Choroid plexus epithelial cell (primary cell): ENCODE data around the gene HDHD3.

Experiments used
- DNase-seq: peaks from one replicate; pipeline ENCODE4 v3.0.0-alpha.2; 2010; ENCODE audit warnings: low read depth
- H3K4me3 ChIP-seq: 2 replicates; pipeline ENCODE4 v1.5.1; 2011; ENCODE audit warnings: low read depth, mild to moderate bottlenecking, control low read depth, low read length, moderate library complexity
- TF ChIP-seq, protein P1 (sequence below): conservative IDR thresholded peaks from 2 replicates; pipeline ENCODE4 v1.5.1; 2011; ENCODE audit warnings: low read depth, mild to moderate bottlenecking, control low read depth, inconsistent platforms, low read length, moderate library complexity

HDHD3 gene

GRCh38 chr9:113375057-113376023, 1.4 kb downstream of the HDHD3 start:
- no peak overlapping the region for H3K4me3 ChIP-seq
- no peak for DNase-seq
- TF ChIP-seq, protein P1, sequence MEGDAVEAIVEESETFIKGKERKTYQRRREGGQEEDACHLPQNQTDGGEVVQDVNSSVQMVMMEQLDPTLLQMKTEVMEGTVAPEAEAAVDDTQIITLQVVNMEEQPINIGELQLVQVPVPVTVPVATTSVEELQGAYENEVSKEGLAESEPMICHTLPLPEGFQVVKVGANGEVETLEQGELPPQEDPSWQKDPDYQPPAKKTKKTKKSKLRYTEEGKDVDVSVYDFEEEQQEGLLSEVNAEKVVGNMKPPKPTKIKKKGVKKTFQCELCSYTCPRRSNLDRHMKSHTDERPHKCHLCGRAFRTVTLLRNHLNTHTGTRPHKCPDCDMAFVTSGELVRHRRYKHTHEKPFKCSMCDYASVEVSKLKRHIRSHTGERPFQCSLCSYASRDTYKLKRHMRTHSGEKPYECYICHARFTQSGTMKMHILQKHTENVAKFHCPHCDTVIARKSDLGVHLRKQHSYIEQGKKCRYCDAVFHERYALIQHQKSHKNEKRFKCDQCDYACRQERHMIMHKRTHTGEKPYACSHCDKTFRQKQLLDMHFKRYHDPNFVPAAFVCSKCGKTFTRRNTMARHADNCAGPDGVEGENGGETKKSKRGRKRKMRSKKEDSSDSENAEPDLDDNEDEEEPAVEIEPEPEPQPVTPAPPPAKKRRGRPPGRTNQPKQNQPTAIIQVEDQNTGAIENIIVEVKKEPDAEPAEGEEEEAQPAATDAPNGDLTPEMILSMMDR = no peak

DNA sequence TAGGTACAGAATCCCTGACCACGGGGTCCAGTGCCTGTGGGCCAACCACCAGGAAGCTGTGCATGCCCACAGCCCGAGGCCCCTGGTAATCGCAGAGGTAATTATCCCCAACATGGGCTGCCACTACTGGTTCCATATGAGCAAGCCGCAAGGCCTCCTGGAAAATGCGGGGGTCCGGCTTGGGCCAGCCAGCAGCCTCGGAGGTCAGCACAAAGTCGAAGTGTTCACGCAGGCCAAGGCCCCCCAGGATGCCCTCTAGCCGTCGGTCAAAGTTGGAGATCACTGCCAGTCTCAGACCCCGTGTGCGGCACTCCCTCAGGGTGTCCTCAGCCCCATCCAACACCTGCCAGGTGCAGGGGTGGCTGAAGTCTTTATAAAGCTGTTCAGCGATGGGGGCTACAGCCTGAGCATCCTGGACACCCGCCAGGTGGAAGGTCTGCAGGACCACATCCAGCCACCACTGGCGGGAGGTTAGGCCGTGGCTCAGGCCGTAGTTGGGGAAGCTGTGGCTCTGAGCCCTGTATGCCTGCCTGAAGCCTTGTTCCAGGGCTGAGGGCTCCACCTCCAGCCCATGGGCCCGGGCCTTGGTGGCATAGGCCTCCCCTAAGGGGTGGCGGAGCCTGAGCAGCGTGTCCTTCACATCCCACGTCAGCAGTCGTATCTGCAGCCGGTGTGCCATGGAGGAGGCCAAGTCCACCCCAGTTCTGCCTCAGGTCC, 3.0 kb downstream of the HDHD3 start:
- no peak overlapping the region for H3K4me3 ChIP-seq
- TF ChIP-seq, protein P1 = no peak
- no peak for DNase-seq

- no peak overlapping the region for H3K4me3 ChIP-seq
Observed at GRCh38 chr9:113373256-113373655, 3.5 kb downstream of the HDHD3 start.

DNA sequence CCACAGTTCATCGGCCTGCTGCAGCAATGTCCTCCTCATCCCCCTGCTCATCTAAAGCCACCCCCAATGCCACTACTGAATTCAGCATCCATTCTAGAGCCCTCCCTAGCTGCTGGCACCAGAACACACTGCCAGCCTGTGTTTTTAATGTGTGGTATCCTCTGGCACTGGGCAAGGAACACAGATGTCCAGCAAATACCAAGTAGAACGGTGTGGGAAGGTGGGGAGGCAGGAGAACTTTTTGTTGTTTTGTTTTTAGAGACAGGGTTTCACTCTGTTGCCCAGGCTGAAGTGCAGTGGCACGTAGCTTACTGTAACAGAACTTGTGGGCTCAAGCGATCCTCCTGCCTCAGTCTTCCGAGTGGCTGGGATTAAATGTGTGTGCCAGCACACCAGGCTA, 4.7 kb downstream of the HDHD3 start:
- TF ChIP-seq, protein P1 = no peak
- DNase-seq = no peak
- H3K4me3 ChIP-seq = no peak overlapping the region

More at GRCh38 chr9:113373256-113373655, 3.5 kb downstream of the HDHD3 start:
- TF ChIP-seq, protein P1 = no peak
- no peak for DNase-seq

DNA sequence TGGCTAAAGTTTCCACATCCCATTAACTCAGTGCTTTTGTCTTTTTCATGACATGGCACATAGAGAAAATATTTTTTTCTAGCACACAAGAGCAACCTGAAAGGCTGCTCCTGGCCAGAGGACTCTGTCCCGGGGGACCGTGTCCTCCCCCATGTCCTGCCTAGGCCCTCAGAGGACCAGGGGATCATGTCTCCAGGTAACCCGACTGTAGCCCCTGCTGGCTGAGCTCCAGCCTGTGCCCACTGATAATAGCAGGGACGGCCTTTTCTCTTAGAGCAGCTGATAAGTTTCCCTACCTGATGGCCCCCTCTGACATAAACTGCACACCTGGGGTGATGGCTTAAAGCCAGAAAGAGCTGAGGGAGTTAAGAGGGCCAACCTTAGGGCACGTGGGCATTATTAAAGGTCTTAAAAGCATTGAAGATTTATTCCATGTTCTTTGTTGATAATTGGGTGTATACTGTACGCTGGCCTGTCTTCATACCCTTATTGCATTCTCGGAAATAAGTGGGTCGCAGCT, 5.9 kb downstream of the HDHD3 start:
- DNase-seq = no peak
- H3K4me3 ChIP-seq = no peak overlapping the region
- TF ChIP-seq, protein P1 = no peak

- DNase-seq = no peak
- TF ChIP-seq, protein P1 = no peak
- H3K4me3 ChIP-seq = no peak overlapping the region
Observed at GRCh38 chr9:113369855-113370140, 7.0 kb downstream of the HDHD3 start.
